ENCODE measurements around the gene RILPL2. TPM values are rescaled to one million over a fixed set of nuclear protein-coding genes. Genes with fewer than 3 reads are reported as not detected.

Gene RILPL2
- total RNA-seq, 1 experiment from 2014 or later: 1.1 TPM

DNA sequence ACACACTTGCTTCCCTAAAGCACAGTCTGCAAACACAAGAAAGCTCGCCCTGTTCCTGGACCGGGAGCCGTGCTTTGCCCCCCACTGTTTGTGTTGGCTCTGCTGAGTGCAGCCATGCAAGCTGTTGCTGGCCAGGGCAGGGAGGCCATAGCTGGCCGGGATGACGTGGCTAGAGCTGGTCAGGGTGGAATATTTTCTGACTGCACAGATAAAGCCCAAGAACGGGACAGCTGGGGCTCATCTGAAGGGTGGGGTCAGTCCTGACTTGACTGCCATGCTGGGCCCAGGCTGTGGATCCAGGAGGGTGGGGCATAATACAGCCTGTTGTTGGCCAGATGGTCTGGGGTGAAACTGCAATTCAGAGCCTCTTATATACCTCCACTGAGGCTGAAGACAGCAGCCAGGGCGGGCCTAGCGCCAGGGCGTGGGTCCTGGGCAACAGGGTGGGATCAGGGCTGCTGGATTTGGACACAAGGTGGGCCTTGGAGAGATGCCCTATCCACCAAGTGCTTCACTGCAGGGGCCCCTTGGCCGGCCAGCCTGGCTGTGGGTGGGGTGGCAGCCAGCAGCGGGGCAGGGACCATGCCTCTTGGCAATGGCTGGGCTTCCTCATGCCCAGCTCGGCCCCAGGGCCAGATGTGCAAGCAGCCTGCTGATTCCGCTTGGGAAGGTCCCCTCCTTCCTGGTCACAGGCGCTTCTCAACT, 37.8 kb downstream of the RILPL2 start (continued):
- TF ChIP-seq, protein P1, sequence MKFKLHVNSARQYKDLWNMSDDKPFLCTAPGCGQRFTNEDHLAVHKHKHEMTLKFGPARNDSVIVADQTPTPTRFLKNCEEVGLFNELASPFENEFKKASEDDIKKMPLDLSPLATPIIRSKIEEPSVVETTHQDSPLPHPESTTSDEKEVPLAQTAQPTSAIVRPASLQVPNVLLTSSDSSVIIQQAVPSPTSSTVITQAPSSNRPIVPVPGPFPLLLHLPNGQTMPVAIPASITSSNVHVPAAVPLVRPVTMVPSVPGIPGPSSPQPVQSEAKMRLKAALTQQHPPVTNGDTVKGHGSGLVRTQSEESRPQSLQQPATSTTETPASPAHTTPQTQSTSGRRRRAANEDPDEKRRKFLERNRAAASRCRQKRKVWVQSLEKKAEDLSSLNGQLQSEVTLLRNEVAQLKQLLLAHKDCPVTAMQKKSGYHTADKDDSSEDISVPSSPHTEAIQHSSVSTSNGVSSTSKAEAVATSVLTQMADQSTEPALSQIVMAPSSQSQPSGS (CRISPR knock-in tag; IDR thresholded peaks at IDR 0.05; ENCODE audit: borderline replicate concordance, low read depth): no peak
- no peak for TF ChIP-seq CREB1 (CRISPR knock-in tag; IDR thresholded peaks at IDR 0.05)
- TF ChIP-seq GABPB1 (CRISPR knock-in tag; IDR thresholded peaks at IDR 0.05): no peak
- no peak for TF ChIP-seq PRRX2 (CRISPR knock-in tag; IDR thresholded peaks at IDR 0.05)

DNA sequence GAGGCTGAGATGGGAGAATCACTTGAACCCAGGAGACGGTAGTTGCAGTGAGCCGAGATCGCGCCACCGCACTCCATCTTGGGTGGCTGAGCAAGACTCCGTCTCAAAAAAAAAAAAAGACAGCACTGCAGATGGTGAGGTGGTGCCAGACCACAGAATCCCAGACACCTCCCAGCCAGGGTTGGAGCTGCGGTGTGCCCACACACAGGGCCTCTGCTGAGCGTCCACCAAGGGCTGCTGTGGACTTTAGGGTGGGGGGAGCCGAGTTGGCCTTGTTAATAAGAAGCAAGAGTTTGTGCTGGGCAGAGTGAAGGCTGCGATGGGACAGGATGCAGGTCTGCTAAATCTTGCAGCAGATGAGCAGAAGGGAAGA, 38.3 kb downstream of the RILPL2 start:
- DNase-seq (ENCODE audit: low spot score) (no peak), ATAC-seq (no peak)
- ChIA-PET POLR2A (no interaction called here), CTCF (no interaction called here)
- no peak overlapping the region for H3K27ac Mint-ChIP-seq
- H3K4me3 Mint-ChIP-seq: no peak overlapping the region
- H3K36me3 Mint-ChIP-seq: peaks cover 44% of the 10 kb centered on the region
- no peaks in the 10 kb centered on the region for H3K9me3 Mint-ChIP-seq
- peaks cover 50% of the 10 kb centered on the region for H3K27me3 Mint-ChIP-seq (ENCODE audit: low read depth)
- TF ChIP-seq, protein P2, sequence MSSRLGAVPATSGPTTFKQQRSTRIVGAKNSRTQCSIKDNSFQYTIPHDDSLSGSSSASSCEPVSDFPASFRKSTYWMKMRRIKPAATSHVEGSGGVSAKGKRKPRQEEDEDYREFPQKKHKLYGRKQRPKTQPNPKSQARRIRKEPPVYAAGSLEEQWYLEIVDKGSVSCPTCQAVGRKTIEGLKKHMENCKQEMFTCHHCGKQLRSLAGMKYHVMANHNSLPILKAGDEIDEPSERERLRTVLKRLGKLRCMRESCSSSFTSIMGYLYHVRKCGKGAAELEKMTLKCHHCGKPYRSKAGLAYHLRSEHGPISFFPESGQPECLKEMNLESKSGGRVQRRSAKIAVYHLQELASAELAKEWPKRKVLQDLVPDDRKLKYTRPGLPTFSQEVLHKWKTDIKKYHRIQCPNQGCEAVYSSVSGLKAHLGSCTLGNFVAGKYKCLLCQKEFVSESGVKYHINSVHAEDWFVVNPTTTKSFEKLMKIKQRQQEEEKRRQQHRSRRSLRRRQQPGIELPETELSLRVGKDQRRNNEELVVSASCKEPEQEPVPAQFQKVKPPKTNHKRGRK (CRISPR knock-in tag; IDR thresholded peaks at IDR 0.05; ENCODE audit: borderline replicate concordance): no peak
- TF ChIP-seq, protein P3, sequence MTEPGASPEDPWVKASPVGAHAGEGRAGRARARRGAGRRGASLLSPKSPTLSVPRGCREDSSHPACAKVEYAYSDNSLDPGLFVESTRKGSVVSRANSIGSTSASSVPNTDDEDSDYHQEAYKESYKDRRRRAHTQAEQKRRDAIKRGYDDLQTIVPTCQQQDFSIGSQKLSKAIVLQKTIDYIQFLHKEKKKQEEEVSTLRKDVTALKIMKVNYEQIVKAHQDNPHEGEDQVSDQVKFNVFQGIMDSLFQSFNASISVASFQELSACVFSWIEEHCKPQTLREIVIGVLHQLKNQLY (CRISPR knock-in tag; IDR thresholded peaks at IDR 0.05): no peak
- peaks cover 7% of the 10 kb centered on the region for H3K4me1 Mint-ChIP-seq

DNA sequence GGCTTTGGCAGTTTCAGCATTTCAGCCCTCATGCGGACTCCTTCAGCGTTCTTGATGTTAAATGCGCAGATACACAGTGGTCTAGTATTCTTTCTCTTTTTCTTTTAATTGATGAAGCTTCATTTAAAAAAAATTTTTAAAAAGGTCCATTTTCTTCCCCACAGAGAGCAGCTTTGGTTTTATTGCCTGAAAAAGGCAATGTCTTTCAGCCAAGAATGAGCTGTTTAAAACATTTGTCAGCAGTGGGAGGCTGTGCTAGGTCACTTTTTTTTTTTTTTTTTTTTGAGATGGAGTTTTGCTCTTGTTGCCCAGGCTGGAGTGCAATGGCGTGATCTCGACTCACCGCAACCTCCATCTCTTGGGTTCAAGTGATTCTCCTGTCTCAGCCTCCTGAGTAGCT, 39.1 kb downstream of the RILPL2 start:
- Mint-ChIP-seq H3K36me3 (peaks cover 41% of the 10 kb centered on the region), H3K9me3 (no peaks in the 10 kb centered on the region), H3K4me3 (no peak overlapping the region), H3K27ac (no peak overlapping the region), H3K27me3 (ENCODE audit: low read depth) (peaks cover 43% of the 10 kb centered on the region), H3K4me1 (peaks cover 5% of the 10 kb centered on the region)
- DNase-seq (ENCODE audit: low spot score) (no peak), ATAC-seq (no peak)
- TF ChIP-seq, protein P4, sequence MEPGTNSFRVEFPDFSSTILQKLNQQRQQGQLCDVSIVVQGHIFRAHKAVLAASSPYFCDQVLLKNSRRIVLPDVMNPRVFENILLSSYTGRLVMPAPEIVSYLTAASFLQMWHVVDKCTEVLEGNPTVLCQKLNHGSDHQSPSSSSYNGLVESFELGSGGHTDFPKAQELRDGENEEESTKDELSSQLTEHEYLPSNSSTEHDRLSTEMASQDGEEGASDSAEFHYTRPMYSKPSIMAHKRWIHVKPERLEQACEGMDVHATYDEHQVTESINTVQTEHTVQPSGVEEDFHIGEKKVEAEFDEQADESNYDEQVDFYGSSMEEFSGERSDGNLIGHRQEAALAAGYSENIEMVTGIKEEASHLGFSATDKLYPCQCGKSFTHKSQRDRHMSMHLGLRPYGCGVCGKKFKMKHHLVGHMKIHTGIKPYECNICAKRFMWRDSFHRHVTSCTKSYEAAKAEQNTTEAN (CRISPR knock-in tag; IDR thresholded peaks at IDR 0.05): no peak
- no peak for TF ChIP-seq ZNF121 (CRISPR knock-in tag; IDR thresholded peaks at IDR 0.05)
- no peak for TF ChIP-seq FOXJ3 (CRISPR knock-in tag; IDR thresholded peaks at IDR 0.05; ENCODE audit: borderline replicate concordance)
- no peak for TF ChIP-seq JUN (CRISPR knock-in tag; IDR thresholded peaks at IDR 0.05)
- TF ChIP-seq NR3C1 (CRISPR knock-in tag; conservative IDR thresholded peaks at IDR 0.05; ENCODE audit: low read depth): no peak
- TF ChIP-seq GRHL2 (CRISPR knock-in tag; IDR thresholded peaks at IDR 0.05; ENCODE audit: insufficient replicate concordance, severe bottlenecking): no peak
- ChIA-PET CTCF (no interaction called here), POLR2A (no interaction called here)

DNA sequence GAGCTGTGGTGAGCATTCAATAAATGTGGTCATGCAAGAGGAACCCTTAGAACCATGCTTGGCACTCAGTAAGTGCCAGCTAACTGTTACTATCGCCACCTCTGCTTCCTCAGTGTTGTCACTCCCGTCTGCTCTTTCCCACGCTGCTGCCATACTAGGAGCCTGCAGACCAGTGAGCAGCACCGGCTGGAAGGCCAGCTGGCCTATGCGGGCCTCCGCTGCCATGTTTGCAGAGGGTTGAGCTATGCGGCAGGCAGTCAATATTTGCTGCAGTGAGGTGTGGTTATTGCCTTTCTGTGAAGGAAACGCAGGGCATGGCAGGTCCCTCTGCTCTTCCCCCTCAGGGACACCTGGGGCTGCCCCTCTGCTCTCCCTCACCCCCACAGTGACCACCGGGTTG, 39.5 kb downstream of the RILPL2 start:
- peaks cover 37% of the 10 kb centered on the region for H3K36me3 Mint-ChIP-seq
- ChIA-PET POLR2A (interaction anchor here (0.6 kb wide), 1 partner anchor 243 kb away, joined by 4 read pairs; no protein-coding TSS in a partner anchor), CTCF (no interaction called here)
- no peaks in the 10 kb centered on the region for H3K9me3 Mint-ChIP-seq
- H3K27ac Mint-ChIP-seq: no peak overlapping the region
- H3K4me3 Mint-ChIP-seq: no peak overlapping the region
- no peak for DNase-seq (ENCODE audit: low spot score)
- peaks cover 2% of the 10 kb centered on the region; the same call in 1 of the 2 replicates for H3K4me1 Mint-ChIP-seq
- H3K27me3 Mint-ChIP-seq (ENCODE audit: low read depth): peaks cover 38% of the 10 kb centered on the region
- ATAC-seq: no peak
- TF ChIP-seq, protein P5, sequence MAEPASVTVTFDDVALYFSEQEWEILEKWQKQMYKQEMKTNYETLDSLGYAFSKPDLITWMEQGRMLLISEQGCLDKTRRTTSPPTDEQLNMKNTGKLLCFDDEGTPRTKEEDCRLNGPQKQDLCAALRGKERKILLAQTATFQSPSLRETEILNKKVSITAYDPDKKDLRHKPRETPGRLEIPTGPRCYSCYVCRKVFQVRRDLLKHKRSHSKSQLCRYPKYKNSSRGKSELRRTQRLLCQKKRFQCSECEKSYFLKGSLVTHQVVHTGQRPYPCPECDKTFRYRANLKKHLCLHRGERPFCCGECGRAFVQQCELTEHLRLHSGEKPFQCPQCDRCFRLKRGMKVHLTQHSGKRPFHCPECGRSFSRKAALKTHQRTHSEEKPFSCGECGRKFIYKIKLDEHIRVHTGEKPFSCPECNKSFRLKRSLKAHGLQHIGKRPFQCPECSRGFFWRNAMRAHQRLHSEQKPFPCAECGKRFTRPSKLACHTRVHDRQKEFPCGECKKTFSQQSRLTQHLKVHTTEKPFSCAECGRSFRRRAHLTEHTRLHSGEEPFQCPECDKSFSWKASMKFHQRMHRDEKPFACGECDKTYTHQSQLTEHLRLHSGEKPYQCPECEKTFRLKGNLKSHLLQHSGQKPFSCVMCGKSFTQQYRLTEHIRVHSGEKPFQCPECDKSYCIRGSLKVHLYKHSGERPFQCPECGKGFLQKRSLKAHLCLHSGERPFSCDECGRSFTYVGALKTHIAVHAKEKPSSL (CRISPR knock-in tag; conservative IDR thresholded peaks at IDR 0.05): no peak
- TF ChIP-seq NFATC4 (CRISPR knock-in tag; IDR thresholded peaks at IDR 0.05): no peak
- TF ChIP-seq ZNF232 (CRISPR knock-in tag; IDR thresholded peaks at IDR 0.05): no peak
- TF ChIP-seq, protein P6, sequence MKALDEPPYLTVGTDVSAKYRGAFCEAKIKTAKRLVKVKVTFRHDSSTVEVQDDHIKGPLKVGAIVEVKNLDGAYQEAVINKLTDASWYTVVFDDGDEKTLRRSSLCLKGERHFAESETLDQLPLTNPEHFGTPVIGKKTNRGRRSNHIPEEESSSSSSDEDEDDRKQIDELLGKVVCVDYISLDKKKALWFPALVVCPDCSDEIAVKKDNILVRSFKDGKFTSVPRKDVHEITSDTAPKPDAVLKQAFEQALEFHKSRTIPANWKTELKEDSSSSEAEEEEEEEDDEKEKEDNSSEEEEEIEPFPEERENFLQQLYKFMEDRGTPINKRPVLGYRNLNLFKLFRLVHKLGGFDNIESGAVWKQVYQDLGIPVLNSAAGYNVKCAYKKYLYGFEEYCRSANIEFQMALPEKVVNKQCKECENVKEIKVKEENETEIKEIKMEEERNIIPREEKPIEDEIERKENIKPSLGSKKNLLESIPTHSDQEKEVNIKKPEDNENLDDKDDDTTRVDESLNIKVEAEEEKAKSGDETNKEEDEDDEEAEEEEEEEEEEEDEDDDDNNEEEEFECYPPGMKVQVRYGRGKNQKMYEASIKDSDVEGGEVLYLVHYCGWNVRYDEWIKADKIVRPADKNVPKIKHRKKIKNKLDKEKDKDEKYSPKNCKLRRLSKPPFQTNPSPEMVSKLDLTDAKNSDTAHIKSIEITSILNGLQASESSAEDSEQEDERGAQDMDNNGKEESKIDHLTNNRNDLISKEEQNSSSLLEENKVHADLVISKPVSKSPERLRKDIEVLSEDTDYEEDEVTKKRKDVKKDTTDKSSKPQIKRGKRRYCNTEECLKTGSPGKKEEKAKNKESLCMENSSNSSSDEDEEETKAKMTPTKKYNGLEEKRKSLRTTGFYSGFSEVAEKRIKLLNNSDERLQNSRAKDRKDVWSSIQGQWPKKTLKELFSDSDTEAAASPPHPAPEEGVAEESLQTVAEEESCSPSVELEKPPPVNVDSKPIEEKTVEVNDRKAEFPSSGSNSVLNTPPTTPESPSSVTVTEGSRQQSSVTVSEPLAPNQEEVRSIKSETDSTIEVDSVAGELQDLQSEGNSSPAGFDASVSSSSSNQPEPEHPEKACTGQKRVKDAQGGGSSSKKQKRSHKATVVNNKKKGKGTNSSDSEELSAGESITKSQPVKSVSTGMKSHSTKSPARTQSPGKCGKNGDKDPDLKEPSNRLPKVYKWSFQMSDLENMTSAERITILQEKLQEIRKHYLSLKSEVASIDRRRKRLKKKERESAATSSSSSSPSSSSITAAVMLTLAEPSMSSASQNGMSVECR (CRISPR knock-in tag; IDR thresholded peaks at IDR 0.05; ENCODE audit: borderline replicate concordance): no peak
- TF ChIP-seq, protein P1 (CRISPR knock-in tag; IDR thresholded peaks at IDR 0.05; ENCODE audit: borderline replicate concordance, low read depth): no peak
